Ovary (tissue), 3 donors: ENCODE measurements around the gene CHCHD3.

ENCODE experiments used
- CTCF ChIP-seq, 3 donors: fragments of 450-650 bp in 2 of 3; fragments of 200-600 bp in 1 of 3; IDR thresholded peaks; one replicate each; pipeline versions ENCODE4 v1.5.1 to v1.8.0; 2016 to 2022; ENCODE audit warnings: antibody characterized with exemption in 3 of 3, mild to moderate bottlenecking in 1 of 3
- EP300 ChIP-seq: sonication (generic); formaldehyde crosslinking; IDR thresholded peaks from one replicate; pipeline ENCODE4 v1.6.1; 2017; ENCODE audit warnings: antibody characterized with exemption
- POLR2A ChIP-seq: fragments of 450-650 bp; IDR thresholded peaks from one replicate; pipeline ENCODE4 v1.6.1; 2017; ENCODE audit warnings: antibody characterized with exemption, mild to moderate bottlenecking, moderate library complexity
- donor health status: DM: no; HTN: no; CAD: no.

GRCh38 chr7:132778761-132779160 is 303.1 kb downstream of the CHCHD3 start:
- TF ChIP-seq EP300 = no peak
- no peak for TF ChIP-seq CTCF (IDR thresholded peaks at IDR 0.05)
- TF ChIP-seq POLR2A = no peak
